Measurements from ENCODE around the gene CYGB.

The CYGB gene

DNA sequence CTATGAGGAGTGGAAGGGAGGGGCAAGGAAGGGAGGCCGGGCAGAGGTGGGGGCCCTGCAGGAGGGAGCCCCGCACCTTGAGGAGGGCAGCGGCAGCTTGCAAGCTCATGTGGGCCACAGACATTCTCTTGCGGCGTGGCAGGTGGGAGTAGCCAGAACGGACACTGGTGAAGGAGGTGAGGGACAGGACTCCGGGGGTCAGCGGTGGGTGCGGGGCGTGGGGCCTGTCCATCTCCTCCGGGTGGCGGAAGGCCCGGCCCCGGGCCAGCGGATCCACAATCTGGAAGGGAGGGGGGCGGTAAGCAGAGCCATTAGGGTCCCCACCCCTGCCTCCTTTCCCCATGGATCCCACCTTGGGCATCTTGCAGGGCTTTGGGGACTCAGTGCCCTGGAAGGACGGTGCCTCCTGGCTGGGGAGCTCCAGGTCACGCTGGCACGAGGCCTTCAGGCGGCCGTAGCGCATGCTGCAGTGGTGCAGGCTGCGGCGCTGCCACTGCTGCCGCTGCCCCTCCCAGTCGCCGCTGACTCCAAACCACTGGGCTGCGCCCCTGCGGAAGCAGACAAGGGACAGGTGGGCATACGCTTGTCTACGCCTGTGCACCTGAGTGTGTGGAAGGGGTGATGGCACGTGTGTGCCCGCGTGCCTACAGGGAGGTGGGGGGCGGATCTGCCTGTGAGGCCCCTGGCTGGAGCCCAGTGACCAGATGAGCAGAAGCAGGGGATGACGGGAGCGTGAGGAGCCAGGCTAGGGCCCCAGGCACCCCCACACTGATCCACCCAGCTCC lies 58.6 kb downstream of the CYGB start:
- TF ChIP-seq CEBPB (IDR thresholded peaks at IDR 0.05) (no peak), TAF1 (IDR thresholded peaks at IDR 0.05; ENCODE audit: low read depth) (no peak), EP300 (IDR thresholded peaks at IDR 0.05; ENCODE audit: borderline replicate concordance) (no peak), FOXM1 (IDR thresholded peaks at IDR 0.05; ENCODE audit: borderline replicate concordance, low read depth) (no peak), REST (IDR thresholded peaks at IDR 0.05; ENCODE audit: low read depth) (no peak), CREB1 (IDR thresholded peaks at IDR 0.05; ENCODE audit: low read depth) (no peak), ZBTB7A (IDR thresholded peaks at IDR 0.05; ENCODE audit: low read depth) (no peak)
- TF ChIP-seq, protein P1, sequence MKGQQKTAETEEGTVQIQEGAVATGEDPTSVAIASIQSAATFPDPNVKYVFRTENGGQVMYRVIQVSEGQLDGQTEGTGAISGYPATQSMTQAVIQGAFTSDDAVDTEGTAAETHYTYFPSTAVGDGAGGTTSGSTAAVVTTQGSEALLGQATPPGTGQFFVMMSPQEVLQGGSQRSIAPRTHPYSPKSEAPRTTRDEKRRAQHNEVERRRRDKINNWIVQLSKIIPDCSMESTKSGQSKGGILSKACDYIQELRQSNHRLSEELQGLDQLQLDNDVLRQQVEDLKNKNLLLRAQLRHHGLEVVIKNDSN (IDR thresholded peaks at IDR 0.05): no peak

DNA sequence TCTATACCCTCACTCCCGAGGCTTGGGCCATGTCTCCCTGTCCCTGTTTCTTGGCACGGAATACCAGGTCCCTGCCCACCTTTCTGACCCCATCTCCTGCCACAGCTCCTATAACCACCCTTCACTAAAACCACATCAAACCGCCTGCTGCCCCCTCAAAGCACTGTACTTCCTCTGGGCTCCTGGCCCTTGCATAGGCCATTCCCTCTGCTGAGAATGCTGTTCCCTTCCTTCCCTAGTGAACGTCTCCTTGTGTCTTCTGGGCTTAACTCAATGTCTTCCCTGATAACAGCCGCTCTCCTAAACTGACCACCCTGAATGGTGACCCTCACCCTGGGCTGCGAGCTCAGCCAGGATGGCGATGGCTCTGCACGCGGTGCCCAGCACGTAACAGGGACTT lies 59.4 kb downstream of the CYGB start:
- TF ChIP-seq, protein P1 (IDR thresholded peaks at IDR 0.05): no peak
- TF ChIP-seq YY1 (IDR thresholded peaks at IDR 0.05; ENCODE audit: low read depth) (no peak), EGR1 (IDR thresholded peaks at IDR 0.05) (no peak), ZBTB7A (IDR thresholded peaks at IDR 0.05; ENCODE audit: low read depth) (no peak), TEAD4 (IDR thresholded peaks at IDR 0.05) (no peak), REST (IDR thresholded peaks at IDR 0.05; ENCODE audit: low read depth) (no peak)

DNA sequence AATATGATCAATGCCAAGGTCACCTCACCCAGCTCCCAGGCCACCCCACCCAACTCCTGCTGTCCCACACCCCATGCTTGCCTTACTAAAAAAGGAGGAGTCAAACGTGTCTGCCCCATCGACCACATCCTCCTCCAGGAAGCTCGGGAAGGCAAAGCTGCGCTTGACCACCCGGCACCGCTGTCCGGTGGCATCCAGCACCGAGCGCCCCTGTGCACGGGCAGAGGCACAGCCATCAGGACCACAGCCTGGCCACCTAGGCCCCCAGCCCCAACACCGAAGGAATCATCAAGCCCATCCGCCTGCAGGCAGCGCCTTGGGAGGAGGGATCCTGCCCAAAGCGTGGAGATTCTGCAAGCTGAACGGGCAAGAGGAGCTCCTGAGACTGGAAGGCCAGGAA lies 59.9 kb downstream of the CYGB start:
- no peak for TF ChIP-seq EP300 (IDR thresholded peaks at IDR 0.05; ENCODE audit: borderline replicate concordance)
